Endodermal cell (in vitro differentiated cells): ENCODE results near the gene REEP1. TPM values are rescaled to one million over a fixed set of nuclear protein-coding genes. Genes with fewer than 3 reads are reported as not detected.

Source experiments
- DNase-seq: peaks from one replicate; pipeline ENCODE4 v3.0.0-alpha.2; 2017
- H3K27ac ChIP-seq: 2 replicates; pipeline ENCODE4 v1.5.1; 2013; ENCODE audit warnings: mild to moderate bottlenecking, low read depth, low read length, moderate library complexity
- H3K27me3 ChIP-seq: 2 replicates; pipeline ENCODE4 v1.6.1; 2013; ENCODE audit warnings: mild to moderate bottlenecking, low read length, moderate library complexity; ENCODE audit not compliant: insufficient read depth, control insufficient read depth, poor library complexity, severe bottlenecking
- H3K36me3 ChIP-seq: 2 replicates; pipeline ENCODE4 v1.7.0; 2013; ENCODE audit warnings: mild to moderate bottlenecking, low read length, moderate library complexity; ENCODE audit not compliant: control insufficient read depth, insufficient read depth
- H3K4me1 ChIP-seq: one replicate; pipeline ENCODE4 v1.7.0; 2013; ENCODE audit warnings: low read length; ENCODE audit not compliant: control insufficient read depth, insufficient read depth
- H3K4me3 ChIP-seq: 2 replicates; pipeline ENCODE4 v1.5.1; 2013; ENCODE audit warnings: mild to moderate bottlenecking, low read length, moderate library complexity
- H3K9ac ChIP-seq: 2 replicates; pipeline ENCODE4 v1.6.1; 2013; ENCODE audit warnings: mild to moderate bottlenecking, low read length, moderate library complexity; ENCODE audit not compliant: poor library complexity, severe bottlenecking; ENCODE audit errors: extremely low read depth
- H3K9me3 ChIP-seq: 2 replicates; pipeline ENCODE4 v1.6.1; 2013; ENCODE audit warnings: mild to moderate bottlenecking, low read length, moderate library complexity; ENCODE audit not compliant: control insufficient read depth
- H3K27ac Mint-ChIP-seq: 2 replicates; pipeline ENCODE4 v1.8.0; 2020; ENCODE audit warnings: mixed read lengths
- H3K27me3 Mint-ChIP-seq: 2 replicates; pipeline ENCODE4 v1.8.0; 2021; ENCODE audit warnings: mild to moderate bottlenecking, mixed read lengths; ENCODE audit not compliant: insufficient read depth
- H3K36me3 Mint-ChIP-seq: 2 replicates; pipeline ENCODE4 v1.8.0; 2020; ENCODE audit warnings: low read depth, mixed read lengths
- H3K4me1 Mint-ChIP-seq: 2 replicates; pipeline ENCODE4 v1.8.0; 2020; ENCODE audit warnings: mixed read lengths
- H3K4me3 Mint-ChIP-seq: 2 replicates; pipeline ENCODE4 v1.8.0; 2020; ENCODE audit warnings: mild to moderate bottlenecking, moderate library complexity, mixed read lengths
- H3K9me3 Mint-ChIP-seq: 2 replicates; pipeline ENCODE4 v1.8.0; 2020; ENCODE audit warnings: mild to moderate bottlenecking, mixed read lengths
- CTCF ChIP-seq: fragments of 200-600 bp; sonication (generic); conservative IDR thresholded peaks from 2 replicates; pipeline ENCODE4 v1.5.0; 2021; ENCODE audit warnings: antibody characterized with exemption, mild to moderate bottlenecking
- WGBS, 2 experiments: methylation state at CpG; one replicate each; pipeline versions ENCODE4 v1.1.5 to v1.1.7; 2013; ENCODE audit warnings: missing lambda C conversion rate in 2 of 2, mixed read lengths in 1 of 2; ENCODE audit not compliant: insufficient coverage in 1 of 2, insufficient read length in 1 of 2; 5-methylcytosine and 5-hydroxymethylcytosine counted together
- total RNA-seq, 2 donors: library from RNA; stranded (reverse); fragmentation: NEBNext Ultra II Directional in 1 of 2; extraction: Animal tissue kit (Norgen Biotek cat#: 25700) in 1 of 2; gene quantifications; 2 replicates in 1 of 2; 3 replicates in 1 of 2; pipeline ENCODE4 v1.2.1, GENCODE V29; 2021

The REEP1 gene
- total RNA-seq, 2 donors from 2014 or later = 2.9 to 3.8 TPM

- Mint-ChIP-seq H3K36me3 (no peaks in the 10 kb centered on the region), H3K4me1 (peaks cover 17% of the 10 kb centered on the region), H3K4me3 (no peak overlapping the region), H3K27me3 (peaks cover 15% of the 10 kb centered on the region), H3K27ac (no peak overlapping the region), H3K9me3 (no peaks in the 10 kb centered on the region)
- peaks cover 10% of the 10 kb centered on the region for H3K4me1 ChIP-seq
- no peak for DNase-seq
- H3K9me3 ChIP-seq = no peaks in the 10 kb centered on the region
- WGBS, 2 experiments = 93 to 100% methylated on average over 1 to 3 of the region's 3 CpGs
- TF ChIP-seq CTCF = no peak
- H3K36me3 ChIP-seq = no peaks in the 10 kb centered on the region
- no peak overlapping the region for H3K9ac ChIP-seq
- H3K27me3 ChIP-seq = no peaks in the 10 kb centered on the region
- H3K27ac ChIP-seq = no peak overlapping the region
- no peak overlapping the region for H3K4me3 ChIP-seq
Observed at GRCh38 chr2:86358957-86359356, 21.5 kb upstream of the REEP1 start.

GRCh38 chr2:86357392-86357963, 20.1 kb upstream of the REEP1 start:
- Histone ChIP-seq H3K4me3 (no peak overlapping the region), H3K27me3 (peaks cover 2% of the 10 kb centered on the region), H3K9me3 (no peaks in the 10 kb centered on the region), H3K36me3 (no peaks in the 10 kb centered on the region), H3K9ac (no peak overlapping the region), H3K27ac (no peak overlapping the region), H3K4me1 (peaks cover 10% of the 10 kb centered on the region)
- Mint-ChIP-seq H3K27ac (no peak overlapping the region), H3K4me3 (no peak overlapping the region), H3K9me3 (no peaks in the 10 kb centered on the region), H3K27me3 (peaks cover 24% of the 10 kb centered on the region), H3K4me1 (peaks cover 17% of the 10 kb centered on the region), H3K36me3 (no peaks in the 10 kb centered on the region)
- TF ChIP-seq CTCF = no peak
- WGBS, 2 experiments = 86 to 90% methylated on average over 4 to 5 of the region's 5 CpGs
- DNase-seq = no peak

- H3K9me3 ChIP-seq = no peaks in the 10 kb centered on the region
- no peak for TF ChIP-seq CTCF
- 87 to 93% methylated on average over 3 to 4 of the region's 4 CpGs for WGBS, 2 experiments
- H3K36me3 ChIP-seq = no peaks in the 10 kb centered on the region
- no peak overlapping the region for H3K4me3 ChIP-seq
- peaks cover 4% of the 10 kb centered on the region for H3K4me1 ChIP-seq
- peaks cover 55% of the 10 kb centered on the region for H3K27me3 Mint-ChIP-seq
- H3K9ac ChIP-seq = no peak overlapping the region
- peaks cover 17% of the 10 kb centered on the region for H3K27me3 ChIP-seq
- H3K36me3 Mint-ChIP-seq = no peaks in the 10 kb centered on the region
- no peak overlapping the region for H3K4me3 Mint-ChIP-seq
- no peak overlapping the region for H3K27ac ChIP-seq
- no peak for DNase-seq
- no peak overlapping the region for H3K27ac Mint-ChIP-seq
- no peaks in the 10 kb centered on the region for H3K9me3 Mint-ChIP-seq
- H3K4me1 Mint-ChIP-seq = peaks cover 4% of the 10 kb centered on the region
Observed at GRCh38 chr2:86352727-86353221, 15.3 kb upstream of the REEP1 start.
